Skeletal muscle satellite cell (primary cell): ENCODE measurements around the gene MRPL55.

Experiments
- H3K27me3 ChIP-seq: 2 replicates; pipeline ENCODE4 v1.7.0; 2013; ENCODE audit warnings: low read length; ENCODE audit not compliant: control insufficient read depth, insufficient read depth
- H3K36me3 ChIP-seq: 2 replicates; pipeline ENCODE4 v1.7.0; 2013; ENCODE audit warnings: mild to moderate bottlenecking, control low read depth, low read length; ENCODE audit not compliant: insufficient read depth
- H3K4me1 ChIP-seq: 2 replicates; pipeline ENCODE4 v1.7.0; 2013; ENCODE audit warnings: low read length; ENCODE audit not compliant: control insufficient read depth, insufficient read depth
- H3K4me2 ChIP-seq: 2 replicates; pipeline ENCODE4 v1.7.0; 2013; ENCODE audit warnings: mild to moderate bottlenecking, low read length
- H3K4me3 ChIP-seq: 2 replicates; pipeline ENCODE4 v1.7.0; 2013; ENCODE audit warnings: low read length
- H3K9ac ChIP-seq: 2 replicates; pipeline ENCODE4 v1.7.0; 2013; ENCODE audit warnings: mild to moderate bottlenecking, low read depth, low read length, moderate library complexity
- H3K9me3 ChIP-seq: replicated peaks from 2 replicates; pipeline ENCODE4 v1.7.0; 2013; ENCODE audit warnings: mild to moderate bottlenecking, control low read depth, low read length

Gene MRPL55

GRCh38 chr1:228077565-228078330, 31.4 kb downstream of the MRPL55 start:
- H3K27me3 ChIP-seq, result peaks cover 12% of the 10 kb centered on the region
- H3K4me2 ChIP-seq, result no peak overlapping the region
- no peak overlapping the region for H3K9ac ChIP-seq
- H3K4me1 ChIP-seq, result peaks cover 7% of the 10 kb centered on the region
- H3K9me3 ChIP-seq, result no peaks in the 10 kb centered on the region
- H3K4me3 ChIP-seq, result no peak overlapping the region
- H3K36me3 ChIP-seq, result no peaks in the 10 kb centered on the region

- Histone ChIP-seq H3K36me3 (no peaks in the 10 kb centered on the region), H3K9ac (no peak overlapping the region), H3K4me3 (no peak overlapping the region), H3K9me3 (no peaks in the 10 kb centered on the region), H3K4me1 (peaks cover 7% of the 10 kb centered on the region), H3K4me2 (no peak overlapping the region), H3K27me3 (peaks cover 12% of the 10 kb centered on the region)
These were observed 32.2 kb downstream of the MRPL55 start for GRCh38 chr1:228076796-228077430.

- Histone ChIP-seq H3K9ac (no peak overlapping the region), H3K4me2 (no peak overlapping the region), H3K36me3 (no peaks in the 10 kb centered on the region), H3K4me3 (no peak overlapping the region), H3K9me3 (no peaks in the 10 kb centered on the region), H3K4me1 (no peaks in the 10 kb centered on the region), H3K27me3 (peaks cover 15% of the 10 kb centered on the region)
These were observed 33.3 kb downstream of the MRPL55 start for GRCh38 chr1:228075801-228076271.

GRCh38 chr1:228074954-228075730, 34.0 kb downstream of the MRPL55 start:
- Histone ChIP-seq H3K36me3 (no peaks in the 10 kb centered on the region), H3K4me3 (no peak overlapping the region), H3K27me3 (peaks cover 15% of the 10 kb centered on the region), H3K4me1 (no peaks in the 10 kb centered on the region), H3K4me2 (no peak overlapping the region), H3K9me3 (no peaks in the 10 kb centered on the region), H3K9ac (no peak overlapping the region)

GRCh38 chr1:228073857-228074545, 35.1 kb downstream of the MRPL55 start:
- no peak overlapping the region for H3K9ac ChIP-seq
- no peaks in the 10 kb centered on the region for H3K36me3 ChIP-seq
- no peak overlapping the region for H3K4me3 ChIP-seq
- H3K27me3 ChIP-seq, result peaks cover 15% of the 10 kb centered on the region
- H3K4me2 ChIP-seq, result no peak overlapping the region
- no peaks in the 10 kb centered on the region for H3K4me1 ChIP-seq
- H3K9me3 ChIP-seq, result no peaks in the 10 kb centered on the region

- Histone ChIP-seq H3K9me3 (no peaks in the 10 kb centered on the region), H3K4me1 (no peaks in the 10 kb centered on the region), H3K36me3 (no peaks in the 10 kb centered on the region), H3K4me2 (no peak overlapping the region), H3K9ac (no peak overlapping the region), H3K27me3 (peaks cover 15% of the 10 kb centered on the region), H3K4me3 (no peak overlapping the region)
These were observed 35.8 kb downstream of the MRPL55 start for GRCh38 chr1:228073061-228073856.

GRCh38 chr1:228072658-228073043, 36.4 kb downstream of the MRPL55 start:
- Histone ChIP-seq H3K36me3 (no peaks in the 10 kb centered on the region), H3K9me3 (no peaks in the 10 kb centered on the region), H3K4me2 (no peak overlapping the region), H3K27me3 (peaks cover 15% of the 10 kb centered on the region), H3K9ac (no peak overlapping the region), H3K4me1 (no peaks in the 10 kb centered on the region), H3K4me3 (no peak overlapping the region)

GRCh38 chr1:228071839-228072657, 37.1 kb downstream of the MRPL55 start:
- Histone ChIP-seq H3K4me1 (no peaks in the 10 kb centered on the region), H3K27me3 (peaks cover 21% of the 10 kb centered on the region), H3K4me2 (no peak overlapping the region), H3K9me3 (no peaks in the 10 kb centered on the region), H3K9ac (no peak overlapping the region), H3K4me3 (no peak overlapping the region), H3K36me3 (no peaks in the 10 kb centered on the region)

- Histone ChIP-seq H3K4me3 (no peak overlapping the region), H3K36me3 (no peaks in the 10 kb centered on the region), H3K27me3 (peaks cover 29% of the 10 kb centered on the region), H3K9me3 (no peaks in the 10 kb centered on the region), H3K4me2 (no peak overlapping the region), H3K9ac (no peak overlapping the region), H3K4me1 (no peaks in the 10 kb centered on the region)
These were observed 38.2 kb downstream of the MRPL55 start for GRCh38 chr1:228070851-228071250.

GRCh38 chr1:228070173-228070572, 38.9 kb downstream of the MRPL55 start:
- Histone ChIP-seq H3K27me3 (peaks cover 22% of the 10 kb centered on the region), H3K9me3 (no peaks in the 10 kb centered on the region), H3K36me3 (no peaks in the 10 kb centered on the region), H3K4me3 (no peak overlapping the region), H3K9ac (no peak overlapping the region), H3K4me1 (no peaks in the 10 kb centered on the region), H3K4me2 (no peak overlapping the region)
